NCI-H2029 (cell line): ENCODE data around the gene OR1B1.
"Not testable (repeated sequence)": the region's sequence is repeated elsewhere in the genome, so short reads cannot be mapped to it uniquely, and the experiment has no call there.

Experiments used
- DNase-seq: peaks from one replicate; lab custom pipeline; 2025; lab: John Stamatoyannopoulos, UW

Gene OR1B1

GRCh38 chr9:122657527-122657926, at the start of gene OR1B1:
Gene OR1B1 (minus strand): TSS chr9:122657627.
- DNase-seq: no peak

- DNase-seq: no peak
Measured at GRCh38 chr9:122695696-122696095, 38.3 kb upstream of the OR1B1 start.

- DNase-seq: no peak
Measured at GRCh38 chr9:122684851-122685250, 27.4 kb upstream of the OR1B1 start.

GRCh38 chr9:122672481-122672880, 15.1 kb upstream of the OR1B1 start:
- DNase-seq: no peak

GRCh38 chr9:122661416-122661815, 4.0 kb upstream of the OR1B1 start, which contains the start of gene OR1L1:
Gene OR1L1 (plus strand): TSS chr9:122661716. CDS start chr9:122661716, 0 bp downstream.
- no peak for DNase-seq

GRCh38 chr9:122656378-122656777, 1.0 kb downstream of the OR1B1 start:
- DNase-seq: no peak

- DNase-seq: no peak
Measured at GRCh38 chr9:122642226-122642625, 15.2 kb downstream of the OR1B1 start.

- DNase-seq: no peak
Measured at GRCh38 chr9:122619996-122620395, 37.4 kb downstream of the OR1B1 start.

- no peak for DNase-seq
Measured at GRCh38 chr9:122614362-122614761, 43.1 kb downstream of the OR1B1 start, which contains the start of gene OR1Q1. Gene OR1Q1 (plus strand): TSS chr9:122614738. CDS start chr9:122614738, 0 bp downstream.

GRCh38 chr9:122609804-122610203, 47.6 kb downstream of the OR1B1 start:
- no peak for DNase-seq

GRCh38 chr9:122606587-122606986, 50.8 kb downstream of the OR1B1 start:
- no peak for DNase-seq

GRCh38 chr9:122605691-122606090, 51.7 kb downstream of the OR1B1 start:
- no peak for DNase-seq

- not testable (repeated sequence) for DNase-seq
Measured at GRCh38 chr9:122583284-122583683, 74.1 kb downstream of the OR1B1 start, which contains the start of gene OR1L8. Gene OR1L8 (minus strand): TSS chr9:122583384. CDS start chr9:122568477, 14,907 bp downstream.

- DNase-seq: no peak
Measured at GRCh38 chr9:122580360-122580759, 77.1 kb downstream of the OR1B1 start.

- no peak for DNase-seq
Measured at GRCh38 chr9:122579874-122580273, 77.6 kb downstream of the OR1B1 start.
